K562 (cell line): ENCODE results near the gene PRODH2. TPM values are rescaled to one million over a fixed set of nuclear protein-coding genes. Genes with fewer than 3 reads are reported as not detected.

Experiments
- ARID1B ChIP-seq: fragments of 450-650 bp; IDR thresholded peaks from 2 replicates; pipeline ENCODE4 v1.6.1; 2016; ENCODE audit warnings: antibody characterized with exemption, mild to moderate bottlenecking, inconsistent platforms
- CBFA2T3 ChIP-seq: fragments of 450-650 bp; IDR thresholded peaks from 2 replicates; pipeline ENCODE4 v1.6.1; 2017
- DPF2 ChIP-seq: fragments of 450-650 bp; IDR thresholded peaks from 2 replicates; pipeline ENCODE4 v1.6.1; 2016
- HMGN3 ChIP-seq: IDR thresholded peaks from 2 replicates; pipeline ENCODE4 v1.6.1; 2011; ENCODE audit warnings: borderline replicate concordance, low read depth, mild to moderate bottlenecking, mixed read lengths, low read length; ENCODE audit not compliant: insufficient read length; ENCODE audit errors: extremely low read depth
- MEF2A ChIP-seq: IDR thresholded peaks from 2 replicates; pipeline ENCODE4 v1.6.1; 2011; ENCODE audit warnings: low read depth, mild to moderate bottlenecking, low read length, moderate library complexity; ENCODE audit not compliant: control insufficient read depth
- MTF1 ChIP-seq: fragments of 250-450 bp; sonication (Bioruptor Pico); IDR thresholded peaks from 2 replicates; pipeline ENCODE4 v1.9.0; 2021; ENCODE audit warnings: moderate library complexity, mild to moderate bottlenecking, inconsistent platforms, borderline replicate concordance
- POLR2AphosphoS2 ChIP-seq: IDR thresholded peaks from 2 replicates; pipeline ENCODE4 v1.6.1; 2012; ENCODE audit warnings: low read length, improper control_type of control experiment
- POLR2AphosphoS5 ChIP-seq: IDR thresholded peaks from 2 replicates; pipeline ENCODE4 v1.6.1; 2011; ENCODE audit warnings: mild to moderate bottlenecking, low read depth, low read length, moderate library complexity; ENCODE audit not compliant: control insufficient read depth, insufficient read depth
- POLR2G ChIP-seq: fragments of 200-400 bp; formaldehyde crosslinking; IDR thresholded peaks from 2 replicates; pipeline ENCODE4 v1.6.1; 2017; ENCODE audit warnings: low read depth, mild to moderate bottlenecking, antibody characterized with exemption, low read length, moderate library complexity
- PRPF4 ChIP-seq: fragments of 200-400 bp; formaldehyde crosslinking; IDR thresholded peaks from one replicate; pipeline ENCODE4 v1.6.1; 2017; ENCODE audit warnings: low read length, low read depth, mild to moderate bottlenecking; ENCODE audit not compliant: insufficient read depth, poor library complexity, severe bottlenecking
- RCOR1 ChIP-seq, 2 experiments: IDR thresholded peaks; 2 replicates each; pipeline ENCODE4 v1.6.1; 2012; ENCODE audit warnings: low read depth in 2 of 2, low read length in 2 of 2, borderline replicate concordance in 1 of 2, improper control_type of control experiment in 1 of 2
- SMAD4 ChIP-seq: fragments of 250-450 bp; sonication (Bioruptor Pico); conservative IDR thresholded peaks from 2 replicates; pipeline ENCODE4 v1.8.0; 2021; ENCODE audit warnings: inconsistent platforms, mild to moderate bottlenecking, moderate library complexity
- TAF9B ChIP-seq: fragments of 450-650 bp; IDR thresholded peaks from 2 replicates; pipeline ENCODE4 v1.6.1; 2018; ENCODE audit warnings: mild to moderate bottlenecking; ENCODE audit not compliant: partially characterized antibody
- TFE3 ChIP-seq: fragments of 450-650 bp; formaldehyde crosslinking; IDR thresholded peaks from 2 replicates; pipeline ENCODE4 v1.4.0; 2020; ENCODE audit warnings: mild to moderate bottlenecking, mixed read lengths
- UBTF ChIP-seq, 2 experiments: IDR thresholded peaks; 2 replicates each; pipeline ENCODE4 v1.6.1; 2012; ENCODE audit warnings: improper control_type of control experiment in 2 of 2, low read depth in 2 of 2, low read length in 2 of 2, borderline replicate concordance in 1 of 2
- ZFX ChIP-seq: sonication (generic); formaldehyde crosslinking; IDR thresholded peaks from 2 replicates; pipeline ENCODE4 v1.8.0; 2022; ENCODE audit warnings: mild to moderate bottlenecking, missing genetic modification reagents, moderate library complexity
- ZKSCAN8 ChIP-seq: fragments of 200-800 bp; sonication (Bioruptor generic); IDR thresholded peaks from 2 replicates; pipeline ENCODE4 v1.6.1; 2016; ENCODE audit warnings: missing genetic modification characterization, missing compliant biosample characterization
- ZNF511 ChIP-seq: sonication (generic); formaldehyde crosslinking; IDR thresholded peaks from 2 replicates; pipeline ENCODE4 v1.8.0; 2022; ENCODE audit warnings: mild to moderate bottlenecking, missing genetic modification reagents
- polyA plus RNA-seq, 8 experiments: library from polyadenylated mRNA; depleted of rRNA in 4 of 8; stranded (reverse) in 5 of 8; unstranded in 3 of 8; fragments of >200 nt; fragmentation: Nextera tagmentation in 2 of 8; fragmentation: Illumina TruSeq in 1 of 8; extraction: Ambion mirVana in 2 of 8; extraction: Trizol in 1 of 8; gene quantifications; 2 replicates each; pipeline versions ENCODE4 v1.2.1 to v1.2.3, GENCODE V29; 2011 to 2014; ENCODE audit warnings: inconsistent platforms in 1 of 8, missing spikeins in 1 of 8
- total RNA-seq, 7 experiments: library from RNA; depleted of rRNA in 6 of 7; stranded (reverse); fragments of >200 nt in 6 of 7; fragmentation: Illumina TruSeq in 2 of 7; extraction: Trizol in 2 of 7; gene quantifications; 2 replicates each; pipeline versions ENCODE4 v1.2.1 to v1.2.3, GENCODE V29; 2011 to 2021; ENCODE audit warnings: low replicate concordance in 1 of 7
- TF ChIP-seq, protein P1 (sequence below), 2 experiments: fragments of 450-650 bp in 1 of 2; sonication (generic) in 1 of 2; formaldehyde crosslinking in 1 of 2; IDR thresholded peaks in 1 of 2; conservative IDR thresholded peaks in 1 of 2; 2 replicates each; pipeline versions ENCODE4 v1.6.1 to v1.8.1; 2016 to 2023; ENCODE audit warnings: mild to moderate bottlenecking in 2 of 2, moderate library complexity in 2 of 2, inconsistent platforms in 1 of 2, missing genetic modification reagents in 1 of 2
- TF ChIP-seq, protein P2 (sequence below): sonication (generic); formaldehyde crosslinking; IDR thresholded peaks from 2 replicates; pipeline ENCODE4 v1.8.0; 2022; ENCODE audit warnings: missing genetic modification reagents, mild to moderate bottlenecking, moderate library complexity, borderline replicate concordance

Gene PRODH2
- total and polyA plus RNA-seq, 9 of the 15 experiments (the other 6 are each of a cell fraction or from before 2014, with no cell fraction given), result not detected

GRCh38 chr19:35757231-35757748 lies 55.4 kb downstream of the PRODH2 start (continued):
- TF ChIP-seq, protein P1, sequence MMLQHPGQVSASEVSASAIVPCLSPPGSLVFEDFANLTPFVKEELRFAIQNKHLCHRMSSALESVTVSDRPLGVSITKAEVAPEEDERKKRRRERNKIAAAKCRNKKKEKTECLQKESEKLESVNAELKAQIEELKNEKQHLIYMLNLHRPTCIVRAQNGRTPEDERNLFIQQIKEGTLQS (IDR thresholded peaks at IDR 0.05), result peak; percentile 68
- TF ChIP-seq, protein P1 (CRISPR knock-in tag; conservative IDR thresholded peaks at IDR 0.05), result no peak
- TF ChIP-seq, protein P2, sequence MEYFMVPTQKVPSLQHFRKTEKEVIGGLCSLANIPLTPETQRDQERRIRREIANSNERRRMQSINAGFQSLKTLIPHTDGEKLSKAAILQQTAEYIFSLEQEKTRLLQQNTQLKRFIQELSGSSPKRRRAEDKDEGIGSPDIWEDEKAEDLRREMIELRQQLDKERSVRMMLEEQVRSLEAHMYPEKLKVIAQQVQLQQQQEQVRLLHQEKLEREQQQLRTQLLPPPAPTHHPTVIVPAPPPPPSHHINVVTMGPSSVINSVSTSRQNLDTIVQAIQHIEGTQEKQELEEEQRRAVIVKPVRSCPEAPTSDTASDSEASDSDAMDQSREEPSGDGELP, result 0 out of 2 replicates have a peak, but pooled peaks have one; percentile 10
- peak; percentile 35 for TF ChIP-seq DPF2
- peak; percentile 69 for TF ChIP-seq POLR2G
- TF ChIP-seq ZFX (CRISPR knock-in tag), result peak; percentile 74
- no peak for TF ChIP-seq MTF1 (CRISPR knock-in tag)
- peak; percentile 54 for TF ChIP-seq HMGN3
- no peak for TF ChIP-seq PRPF4
- TF ChIP-seq ZKSCAN8 (CRISPR knock-in tag), result peak; percentile 59; the same call in 1 of the 2 replicates
- TF ChIP-seq POLR2AphosphoS5, result 0 out of 2 replicates have a peak, but pooled peaks have one; percentile 13
- TF ChIP-seq TAF9B, result peak; percentile 33
- TF ChIP-seq CBFA2T3, result peak; percentile 9; the same call in 1 of the 2 replicates
- TF ChIP-seq POLR2AphosphoS2, result no peak
- TF ChIP-seq ARID1B, result peak; percentile 61
- TF ChIP-seq RCOR1 (IDR thresholded peaks at IDR 0.05; ENCODE audit: borderline replicate concordance in 1 of 2, low read depth in 2 of 2, low read length in 2 of 2), result no peak
- TF ChIP-seq SMAD4 (CRISPR knock-in tag), result 0 out of 2 replicates have a peak, but pooled peaks have one; percentile 44
- 0 out of 2 replicates have a peak, but pooled peaks have one; percentile 41 for TF ChIP-seq ZNF511 (CRISPR knock-in tag)
- 0 out of 4 replicates have a peak, but pooled peaks of 1 of the 2 experiments have one; percentile 38 for TF ChIP-seq UBTF (IDR thresholded peaks at IDR 0.05; ENCODE audit: borderline replicate concordance in 1 of 2, low read depth in 2 of 2, low read length in 2 of 2)
- no peak for TF ChIP-seq TFE3 (CRISPR knock-in tag)
- peak; percentile 40; the same call in 1 of the 2 replicates for TF ChIP-seq MEF2A
